ENCODE results near the gene PCDHGA1.

Gene PCDHGA1

GRCh38 chr5:141515141-141515540, 184.8 kb downstream of the PCDHGA1 start:
- in situ Hi-C loops (cut with HindIII; ENCODE audit: low sequenced_read_pairs) = loop anchor here (5.0 kb wide), 1 partner anchor 33 kb away; no protein-coding TSS in a partner anchor
- no peak for DNase-seq (ENCODE audit: low read depth)
- TF ChIP-seq CTCF (IDR thresholded peaks at IDR 0.05; ENCODE audit: low read depth, low read length, missing control alignments) = no peak
- H3K4me3 ChIP-seq (ENCODE audit: low read depth, low read length) = no peak overlapping the region

- in situ Hi-C loops (cut with HindIII; ENCODE audit: low sequenced_read_pairs) = loop anchor here (5.0 kb wide), 1 partner anchor 34 kb away; no protein-coding TSS in a partner anchor
- DNase-seq (ENCODE audit: low read depth) = no peak
Measured at GRCh38 chr5:141515946-141516671, 185.8 kb downstream of the PCDHGA1 start.

GRCh38 chr5:141516672-141517025, 186.3 kb downstream of the PCDHGA1 start:
- no peak for DNase-seq (ENCODE audit: low read depth)

More at GRCh38 chr5:141515946-141516671, 185.8 kb downstream of the PCDHGA1 start:
- TF ChIP-seq CTCF (IDR thresholded peaks at IDR 0.05; ENCODE audit: low read depth, low read length, missing control alignments) = no peak
- H3K4me3 ChIP-seq (ENCODE audit: low read depth, low read length) = no peak overlapping the region

GRCh38 chr5:141517312-141517711, 187.0 kb downstream of the PCDHGA1 start:
- TF ChIP-seq CTCF (IDR thresholded peaks at IDR 0.05; ENCODE audit: low read depth, low read length, missing control alignments) = no peak
- H3K4me3 ChIP-seq (ENCODE audit: low read depth, low read length) = no peak overlapping the region
- DNase-seq (ENCODE audit: low read depth) = no peak
- in situ Hi-C loops (cut with HindIII; ENCODE audit: low sequenced_read_pairs) = loop anchor here (5.0 kb wide), 1 partner anchor 35 kb away; no protein-coding TSS in a partner anchor

More at GRCh38 chr5:141516672-141517025, 186.3 kb downstream of the PCDHGA1 start:
- no peak for TF ChIP-seq CTCF (IDR thresholded peaks at IDR 0.05; ENCODE audit: low read depth, low read length, missing control alignments)
- no peak overlapping the region for H3K4me3 ChIP-seq (ENCODE audit: low read depth, low read length)
- in situ Hi-C loops (cut with HindIII; ENCODE audit: low sequenced_read_pairs) = loop anchor here (5.0 kb wide), 1 partner anchor 34 kb away; no protein-coding TSS in a partner anchor

GRCh38 chr5:141517880-141518617, 187.7 kb downstream of the PCDHGA1 start:
- no peak for DNase-seq (ENCODE audit: low read depth)
- in situ Hi-C loops (cut with HindIII; ENCODE audit: low sequenced_read_pairs) = loop anchor here (5.0 kb wide), 1 partner anchor 36 kb away; no protein-coding TSS in a partner anchor
- TF ChIP-seq CTCF (IDR thresholded peaks at IDR 0.05; ENCODE audit: low read depth, low read length, missing control alignments) = no peak
- H3K4me3 ChIP-seq (ENCODE audit: low read depth, low read length) = no peak overlapping the region

GRCh38 chr5:141518618-141519015, 188.3 kb downstream of the PCDHGA1 start:
- in situ Hi-C loops (cut with HindIII; ENCODE audit: low sequenced_read_pairs) = loop anchor here (5.0 kb wide), 1 partner anchor 36 kb away; no protein-coding TSS in a partner anchor
- H3K4me3 ChIP-seq (ENCODE audit: low read depth, low read length) = no peak overlapping the region
- TF ChIP-seq CTCF (IDR thresholded peaks at IDR 0.05; ENCODE audit: low read depth, low read length, missing control alignments) = no peak
- DNase-seq (ENCODE audit: low read depth) = no peak
